Amygdala (tissue), 56 donors: ENCODE data around the gene NGF.

Experiments
- DNase-seq, 56 donors: peaks; one replicate each; lab custom pipeline; 2025; lab: John Stamatoyannopoulos, UW

Gene NGF

GRCh38 chr1:115284209-115284608, 53.8 kb downstream of the NGF start:
- no peak for DNase-seq

- DNase-seq = no peak
Measured at GRCh38 chr1:115283681-115284146, 54.3 kb downstream of the NGF start.

GRCh38 chr1:115283249-115283648, 54.8 kb downstream of the NGF start:
- DNase-seq = no peak

- DNase-seq = peak in 5 of 56 donors; percentile 2 to 22 (median 11)
Measured at GRCh38 chr1:115282807-115283208, 55.2 kb downstream of the NGF start.

GRCh38 chr1:115281143-115281542, 56.9 kb downstream of the NGF start:
- DNase-seq = no peak

GRCh38 chr1:115280064-115280463, 58.0 kb downstream of the NGF start:
- no peak for DNase-seq

GRCh38 chr1:115278211-115278610, 59.8 kb downstream of the NGF start:
- no peak for DNase-seq

- DNase-seq = no peak
Measured at GRCh38 chr1:115277276-115277675, 60.8 kb downstream of the NGF start.

GRCh38 chr1:115275216-115275615, 62.8 kb downstream of the NGF start:
- DNase-seq = no peak

- no peak for DNase-seq
Measured at GRCh38 chr1:115274467-115274866, 63.6 kb downstream of the NGF start.

GRCh38 chr1:115266729-115267421, 71.2 kb downstream of the NGF start:
- DNase-seq = no peak

GRCh38 chr1:115265099-115265498, 73.0 kb downstream of the NGF start:
- no peak for DNase-seq

GRCh38 chr1:115262886-115263285, 75.2 kb downstream of the NGF start:
- no peak for DNase-seq

GRCh38 chr1:115261496-115261895, 76.6 kb downstream of the NGF start:
- no peak for DNase-seq

- no peak for DNase-seq
Measured at GRCh38 chr1:115258302-115258866, 79.7 kb downstream of the NGF start.

GRCh38 chr1:115257591-115257990, 80.5 kb downstream of the NGF start:
- DNase-seq = no peak

- no peak for DNase-seq
Measured at GRCh38 chr1:115255154-115255553, 82.9 kb downstream of the NGF start.

- DNase-seq = no peak
Measured at GRCh38 chr1:115252585-115252984, 85.5 kb downstream of the NGF start.

GRCh38 chr1:115251856-115252255, 86.2 kb downstream of the NGF start:
- peak in 1 of 56 donors; percentile 6 for DNase-seq

- DNase-seq = no peak
Measured at GRCh38 chr1:115251340-115251748, 86.7 kb downstream of the NGF start.

- DNase-seq = no peak
Measured at GRCh38 chr1:115246526-115246925, 91.5 kb downstream of the NGF start.

GRCh38 chr1:115245227-115245626, 92.8 kb downstream of the NGF start:
- no peak for DNase-seq
